EH (cell line): ENCODE data around the gene DLG2.
A peak's percentile ranks its signal among the peaks of the same experiment; 100 is the strongest.
"Not testable (repeated sequence)": the region's sequence is repeated elsewhere in the genome, so short reads cannot be mapped to it uniquely, and the experiment has no call there.

Experiments used
- DNase-seq: peaks from one replicate; pipeline ENCODE4 v3.0.0-alpha.2; 2015; ENCODE audit warnings: low read depth

Gene DLG2

GRCh38 chr11:83782329-83782728 is 1844.8 kb downstream of the DLG2 start:
- no peak for DNase-seq

- DNase-seq, result no peak
These were observed 1847.3 kb downstream of the DLG2 start for GRCh38 chr11:83779876-83780275.

GRCh38 chr11:83778596-83778995 is 1848.5 kb downstream of the DLG2 start:
- DNase-seq, result no peak

- peak; percentile 31 for DNase-seq
These were observed 1852.9 kb downstream of the DLG2 start for GRCh38 chr11:83773950-83774880.

GRCh38 chr11:83768489-83768888 is 1858.7 kb downstream of the DLG2 start:
- no peak for DNase-seq

- no peak for DNase-seq
These were observed 1860.2 kb downstream of the DLG2 start for GRCh38 chr11:83766932-83767331.

GRCh38 chr11:83764643-83765042 is 1862.5 kb downstream of the DLG2 start:
- no peak for DNase-seq

- DNase-seq, result no peak
These were observed 1866.2 kb downstream of the DLG2 start for GRCh38 chr11:83760932-83761331.

- DNase-seq, result no peak
These were observed 1868.0 kb downstream of the DLG2 start for GRCh38 chr11:83759148-83759547.

GRCh38 chr11:83751041-83751440 is 1876.1 kb downstream of the DLG2 start:
- DNase-seq, result no peak

GRCh38 chr11:83746921-83747585 is 1880.1 kb downstream of the DLG2 start:
- no peak for DNase-seq

- DNase-seq, result no peak
These were observed 1882.4 kb downstream of the DLG2 start for GRCh38 chr11:83744620-83745192.

GRCh38 chr11:83736684-83737083 is 1890.5 kb downstream of the DLG2 start:
- DNase-seq, result no peak

GRCh38 chr11:83734120-83734519 is 1893.0 kb downstream of the DLG2 start:
- DNase-seq, result no peak

GRCh38 chr11:83731288-83731687 is 1895.9 kb downstream of the DLG2 start:
- not testable (repeated sequence) for DNase-seq

GRCh38 chr11:83728281-83728680 is 1898.9 kb downstream of the DLG2 start:
- no peak for DNase-seq

- DNase-seq, result no peak
These were observed 1899.9 kb downstream of the DLG2 start for GRCh38 chr11:83727251-83727650.

GRCh38 chr11:83726316-83726715 is 1900.8 kb downstream of the DLG2 start:
- DNase-seq, result no peak

- DNase-seq, result no peak
These were observed 1901.4 kb downstream of the DLG2 start for GRCh38 chr11:83725728-83726127.

GRCh38 chr11:83725269-83725560 is 1901.9 kb downstream of the DLG2 start:
- DNase-seq, result no peak

- peak; percentile 59 for DNase-seq
These were observed 1903.1 kb downstream of the DLG2 start for GRCh38 chr11:83723999-83724398.

- DNase-seq, result no peak
These were observed 1904.6 kb downstream of the DLG2 start for GRCh38 chr11:83722392-83723119.
